DND-41 (cell line): ENCODE data around the gene GNPNAT1.

ENCODE experiments used
- ATAC-seq: fragments of 200-7000 bp; cut with Tn5 transposase; 3 replicates; pipeline ENCODE4 v1.9.1; 2021; ENCODE audit warnings: low read depth; ENCODE audit not compliant: insufficient read depth
- DNase-seq: peaks from one replicate; pipeline ENCODE4 v3.0.0-alpha.2; 2020
- H2AFZ ChIP-seq: 2 replicates; pipeline ENCODE4 v1.6.0; 2012; ENCODE audit warnings: low read depth, low read length
- H3K27ac ChIP-seq: 2 replicates; pipeline ENCODE4 v1.5.1; 2012; ENCODE audit warnings: low read length, inconsistent platforms
- H3K27me3 ChIP-seq: fragments of 200-600 bp; sonication (generic); 2 replicates; pipeline ENCODE4 v1.6.0; 2012; ENCODE audit warnings: low read length, mild to moderate bottlenecking, inconsistent platforms; ENCODE audit not compliant: insufficient read depth, poor library complexity
- H3K36me3 ChIP-seq: 2 replicates; pipeline ENCODE4 v1.5.1; 2012; ENCODE audit warnings: low read length, inconsistent platforms; ENCODE audit not compliant: insufficient read depth
- H3K4me1 ChIP-seq: 2 replicates; pipeline ENCODE4 v1.5.1; 2012; ENCODE audit warnings: mild to moderate bottlenecking, low read length; ENCODE audit not compliant: insufficient read depth
- H3K4me2 ChIP-seq: 2 replicates; pipeline ENCODE4 v1.6.0; 2012; ENCODE audit warnings: mild to moderate bottlenecking, moderate library complexity, low read length, inconsistent platforms; ENCODE audit not compliant: insufficient read depth
- H3K4me3 ChIP-seq, 2 experiments: fragments of 200-600 bp in 1 of 2; shearing (Covaris generic) in 1 of 2; 2 replicates each; pipeline ENCODE4 v1.5.1; 2012 to 2016; ENCODE audit warnings: inconsistent platforms in 2 of 2, low read length in 2 of 2, mild to moderate bottlenecking in 2 of 2, low read depth in 1 of 2, moderate library complexity in 1 of 2
- H3K79me2 ChIP-seq: 2 replicates; pipeline ENCODE4 v1.6.0; 2012; ENCODE audit warnings: low read length, inconsistent platforms; ENCODE audit not compliant: insufficient read depth
- H3K9ac ChIP-seq: 2 replicates; pipeline ENCODE4 v1.6.0; 2012; ENCODE audit warnings: low read depth, mild to moderate bottlenecking, inconsistent platforms, low read length, moderate library complexity
- H3K9me3 ChIP-seq: 2 replicates; pipeline ENCODE4 v1.5.1; 2012; ENCODE audit warnings: low read length, moderate library complexity, mild to moderate bottlenecking, inconsistent platforms; ENCODE audit not compliant: insufficient read depth, severe bottlenecking
- H4K20me1 ChIP-seq: 2 replicates; pipeline ENCODE4 v1.6.0; 2012; ENCODE audit warnings: low read length; ENCODE audit not compliant: insufficient read depth
- EZH2 ChIP-seq: IDR thresholded peaks from 3 replicates; pipeline ENCODE4 v1.6.1; 2012; ENCODE audit warnings: borderline replicate concordance, low read depth, mild to moderate bottlenecking, moderate library complexity, low read length, inconsistent platforms; ENCODE audit not compliant: severe bottlenecking
- TF ChIP-seq, protein P1 (sequence below): IDR thresholded peaks from 2 replicates; pipeline ENCODE4 v1.5.1; 2012; ENCODE audit warnings: borderline replicate concordance, low read length, moderate library complexity, mild to moderate bottlenecking; ENCODE audit not compliant: poor library complexity, severe bottlenecking; ENCODE audit errors: extremely low read depth

The GNPNAT1 gene

DNA sequence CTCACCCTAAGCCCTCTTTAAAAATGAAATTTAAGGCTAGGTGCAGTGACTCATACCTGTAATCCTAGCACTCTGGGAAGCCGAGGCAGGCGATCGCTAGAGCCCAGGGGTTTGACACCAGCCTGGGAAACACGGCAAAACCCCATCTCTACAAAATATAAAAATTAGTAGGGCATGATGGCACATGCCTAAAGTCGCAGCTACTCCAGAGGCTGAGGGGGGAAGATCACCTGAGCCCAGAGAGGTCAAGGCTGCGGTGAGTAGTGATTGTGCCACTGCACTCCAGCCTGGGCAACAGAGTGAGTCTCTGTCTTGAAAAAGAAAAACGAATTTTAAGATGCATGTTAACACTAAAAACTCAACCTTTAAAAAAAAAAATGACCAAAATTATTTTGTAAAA is 12.7 kb downstream of the GNPNAT1 start:
- no peaks in the 10 kb centered on the region for H3K27me3 ChIP-seq
- H3K27ac ChIP-seq = no peak overlapping the region
- H3K36me3 ChIP-seq = peaks cover 87% of the 10 kb centered on the region
- ATAC-seq = no peak
- TF ChIP-seq EZH2 = no peak
- TF ChIP-seq, protein P1, sequence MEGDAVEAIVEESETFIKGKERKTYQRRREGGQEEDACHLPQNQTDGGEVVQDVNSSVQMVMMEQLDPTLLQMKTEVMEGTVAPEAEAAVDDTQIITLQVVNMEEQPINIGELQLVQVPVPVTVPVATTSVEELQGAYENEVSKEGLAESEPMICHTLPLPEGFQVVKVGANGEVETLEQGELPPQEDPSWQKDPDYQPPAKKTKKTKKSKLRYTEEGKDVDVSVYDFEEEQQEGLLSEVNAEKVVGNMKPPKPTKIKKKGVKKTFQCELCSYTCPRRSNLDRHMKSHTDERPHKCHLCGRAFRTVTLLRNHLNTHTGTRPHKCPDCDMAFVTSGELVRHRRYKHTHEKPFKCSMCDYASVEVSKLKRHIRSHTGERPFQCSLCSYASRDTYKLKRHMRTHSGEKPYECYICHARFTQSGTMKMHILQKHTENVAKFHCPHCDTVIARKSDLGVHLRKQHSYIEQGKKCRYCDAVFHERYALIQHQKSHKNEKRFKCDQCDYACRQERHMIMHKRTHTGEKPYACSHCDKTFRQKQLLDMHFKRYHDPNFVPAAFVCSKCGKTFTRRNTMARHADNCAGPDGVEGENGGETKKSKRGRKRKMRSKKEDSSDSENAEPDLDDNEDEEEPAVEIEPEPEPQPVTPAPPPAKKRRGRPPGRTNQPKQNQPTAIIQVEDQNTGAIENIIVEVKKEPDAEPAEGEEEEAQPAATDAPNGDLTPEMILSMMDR = no peak
- no peak overlapping the region for H3K4me2 ChIP-seq
- H3K9ac ChIP-seq = no peak overlapping the region
- DNase-seq = no peak
- H3K9me3 ChIP-seq = no peaks in the 10 kb centered on the region
- no peaks in the 10 kb centered on the region for H3K4me1 ChIP-seq
- peaks cover 8% of the 10 kb centered on the region; the same call in 1 of the 2 replicates for H3K79me2 ChIP-seq
- no peak overlapping the region for H3K4me3 ChIP-seq
- H4K20me1 ChIP-seq = no peaks in the 10 kb centered on the region; the same call in 1 of the 2 replicates
- no peak overlapping the region for H2AFZ ChIP-seq

DNA sequence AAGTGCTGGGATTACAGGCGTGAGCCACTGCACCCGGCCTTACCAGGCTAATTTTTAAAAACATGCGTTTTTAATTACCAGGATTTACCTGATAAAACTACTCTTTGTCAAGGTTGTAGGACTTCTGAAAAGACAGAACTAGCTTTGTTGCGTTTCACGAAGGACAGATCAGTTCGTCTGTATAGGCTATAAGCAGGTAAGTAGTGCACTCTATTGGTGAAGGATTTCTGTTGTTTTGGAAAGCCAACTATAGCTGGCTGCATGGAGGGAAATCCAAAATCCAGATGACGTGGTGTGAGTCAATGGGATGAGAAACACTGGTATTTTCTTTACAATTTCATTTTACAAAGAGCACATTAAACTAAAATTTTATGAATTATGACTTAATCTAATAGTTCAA is 14.6 kb downstream of the GNPNAT1 start:
- H3K27ac ChIP-seq = no peak overlapping the region
- H2AFZ ChIP-seq = no peak overlapping the region

DNA sequence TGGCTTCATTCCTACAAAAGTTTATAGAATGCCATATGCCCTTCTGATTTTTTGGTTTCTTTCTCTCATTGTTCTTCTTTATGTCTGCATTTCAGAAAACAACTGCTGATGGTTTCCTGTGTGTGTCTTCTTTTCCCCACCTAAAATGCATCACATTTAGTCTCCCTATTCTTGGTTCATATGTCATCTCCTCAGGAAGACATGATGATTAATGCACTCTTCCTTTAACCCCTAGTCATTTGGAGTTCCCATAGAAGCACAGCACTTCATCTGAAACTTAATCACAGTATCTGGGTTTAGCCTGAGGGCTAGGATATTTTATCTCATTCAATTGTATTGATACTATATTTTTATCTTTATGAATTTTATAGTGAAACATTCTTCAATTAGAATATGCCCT is 21.5 kb downstream of the GNPNAT1 start:
- ATAC-seq = no peak
- no peak for DNase-seq
- Histone ChIP-seq H3K4me1 (no peaks in the 10 kb centered on the region), H4K20me1 (no peaks in the 10 kb centered on the region), H3K4me3 (no peak overlapping the region), H3K9me3 (no peaks in the 10 kb centered on the region), H3K36me3 (peaks cover 65% of the 10 kb centered on the region), H2AFZ (no peak overlapping the region), H3K9ac (no peak overlapping the region), H3K79me2 (0 out of 2 replicates have a peak, but pooled peaks cover 2% of the 10 kb centered on the region), H3K27ac (no peak overlapping the region), H3K27me3 (no peaks in the 10 kb centered on the region), H3K4me2 (no peak overlapping the region)
- TF ChIP-seq EZH2 = no peak
- TF ChIP-seq, protein P1 = no peak

More for the DNA sequence above, 14.6 kb downstream of the GNPNAT1 start:
- Histone ChIP-seq H3K4me1 (no peaks in the 10 kb centered on the region), H3K9me3 (no peaks in the 10 kb centered on the region), H4K20me1 (no peaks in the 10 kb centered on the region; the same call in 1 of the 2 replicates), H3K36me3 (peaks cover 78% of the 10 kb centered on the region), H3K79me2 (no peaks in the 10 kb centered on the region), H3K9ac (no peak overlapping the region), H3K27me3 (no peaks in the 10 kb centered on the region), H3K4me3 (no peak overlapping the region), H3K4me2 (no peak overlapping the region)
- TF ChIP-seq, protein P1 = peak; percentile 31
- TF ChIP-seq EZH2 = no peak
- no peak for ATAC-seq
- DNase-seq = no peak
